Right hindlimb (tissue), 1 donor: ENCODE results near the gene NME3.

ENCODE experiments used
- DNase-seq: peaks from one replicate; pipeline ENCODE4 v3.0.0-alpha.2; 2018

The NME3 gene

GRCh38 chr16:1779741-1780676 lies 8.7 kb upstream of the NME3 start:
- DNase-seq, result peak; percentile 20

GRCh38 chr16:1779234-1779701 lies 7.9 kb upstream of the NME3 start:
- peak; percentile 27 for DNase-seq

DNA sequence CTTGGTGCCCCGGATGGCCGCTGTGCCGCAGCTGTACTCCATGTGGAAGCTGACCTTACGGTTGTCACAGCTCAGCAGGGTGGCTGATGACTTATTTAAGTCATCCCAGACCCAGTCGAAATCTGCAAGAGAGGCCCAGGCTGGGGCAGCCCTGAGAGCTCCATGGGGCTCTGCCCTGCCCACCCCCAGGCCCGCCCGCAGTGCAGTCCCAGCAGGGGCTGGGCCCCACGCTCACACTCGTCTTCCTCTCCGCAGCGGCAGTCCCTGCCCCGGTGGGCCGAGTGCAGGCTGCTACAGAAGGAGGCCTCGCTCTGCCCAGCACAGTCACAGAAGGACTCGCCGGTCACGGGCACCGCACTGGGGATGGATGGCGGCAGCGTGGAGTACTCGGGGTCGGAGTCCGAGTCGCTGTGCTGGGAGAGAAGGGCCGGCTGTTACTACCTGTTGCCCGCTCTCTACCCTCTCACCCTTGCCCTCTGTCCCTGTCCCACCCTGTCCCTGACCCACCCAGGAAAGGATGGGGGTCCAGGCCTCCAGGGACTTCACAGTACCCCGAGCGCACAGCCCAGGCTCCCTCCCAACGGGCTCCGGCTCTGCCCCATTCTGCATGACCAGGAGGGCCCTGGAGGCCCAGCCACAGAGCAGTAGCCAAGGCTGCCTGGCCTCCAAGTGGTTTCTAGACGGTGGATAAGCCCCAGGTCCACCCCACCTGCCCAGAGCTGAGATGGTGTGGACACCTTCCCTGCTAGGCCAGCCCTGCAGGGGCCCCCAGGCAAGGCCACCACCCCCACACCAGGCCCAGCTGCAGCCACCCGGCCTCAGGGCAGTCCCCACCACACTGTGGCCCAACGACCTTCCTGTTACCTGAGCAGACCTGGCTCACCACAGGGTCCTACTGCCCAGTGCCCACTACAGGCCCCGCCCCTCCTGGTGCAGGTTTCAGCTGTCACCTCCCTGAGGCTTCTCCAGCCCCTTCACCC lies 7.1 kb upstream of the NME3 start:
- peak; percentile 17 for DNase-seq

DNA sequence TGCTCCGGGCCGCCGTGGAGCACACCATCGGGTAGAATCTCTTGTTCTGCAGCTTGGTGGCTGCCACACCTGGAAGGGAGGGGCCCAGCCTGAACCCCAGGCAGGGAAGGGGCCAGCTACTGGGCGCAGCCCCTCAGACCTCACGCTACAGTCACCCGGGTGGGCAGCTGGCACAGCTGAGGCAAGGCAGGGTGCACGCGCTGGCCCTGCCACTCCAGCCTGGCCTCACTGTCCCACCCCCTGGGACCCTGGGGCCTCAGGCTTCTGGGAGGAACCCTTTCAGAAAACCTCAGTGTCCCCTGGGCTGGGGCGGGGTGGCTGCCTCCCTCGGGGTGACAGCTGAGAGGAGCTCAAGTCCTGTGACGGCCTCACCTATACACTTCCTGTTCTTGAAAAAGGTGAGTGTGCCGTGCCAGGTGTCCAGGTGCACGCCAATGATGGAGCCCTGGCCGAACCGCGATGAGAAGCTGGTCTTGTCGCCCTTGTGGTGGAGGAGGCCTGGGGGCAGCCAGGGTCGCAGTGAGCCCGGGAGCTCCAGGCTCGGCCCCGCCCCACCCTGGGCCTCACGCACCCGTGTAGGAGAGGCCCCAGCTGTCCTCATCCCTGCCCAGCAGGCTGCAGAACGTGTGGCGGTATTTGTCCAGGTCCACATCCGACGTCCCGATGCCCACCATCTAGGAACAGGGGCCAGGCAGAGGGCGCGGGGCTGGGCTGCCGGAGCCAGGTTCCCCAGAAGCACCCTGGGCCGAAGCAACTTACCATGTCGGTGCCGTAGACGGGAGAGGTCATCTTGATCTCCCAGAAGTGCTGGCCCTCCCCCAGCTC lies 6.2 kb upstream of the NME3 start:
- peak; percentile 31 for DNase-seq

DNA sequence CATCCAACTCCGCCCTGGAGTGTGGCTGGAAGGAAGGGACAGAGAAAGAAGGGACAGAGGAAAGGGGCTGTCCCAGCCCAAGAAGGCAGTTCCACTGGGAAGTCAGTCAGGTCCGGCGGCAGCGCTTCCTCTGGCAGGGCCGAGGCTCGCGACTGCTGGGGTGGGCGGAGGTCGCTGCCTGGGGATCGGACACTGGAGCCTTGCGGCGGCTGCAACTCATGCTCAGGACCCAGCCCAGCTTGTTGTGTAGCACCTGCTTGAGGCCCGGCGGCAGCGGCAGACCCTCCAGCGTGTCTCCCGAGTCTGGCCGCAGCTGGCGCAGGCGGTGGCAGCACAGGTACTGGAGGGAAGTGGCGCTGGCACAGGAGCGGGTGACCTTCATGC lies 5.6 kb upstream of the NME3 start:
- DNase-seq, result peak; percentile 21

DNA sequence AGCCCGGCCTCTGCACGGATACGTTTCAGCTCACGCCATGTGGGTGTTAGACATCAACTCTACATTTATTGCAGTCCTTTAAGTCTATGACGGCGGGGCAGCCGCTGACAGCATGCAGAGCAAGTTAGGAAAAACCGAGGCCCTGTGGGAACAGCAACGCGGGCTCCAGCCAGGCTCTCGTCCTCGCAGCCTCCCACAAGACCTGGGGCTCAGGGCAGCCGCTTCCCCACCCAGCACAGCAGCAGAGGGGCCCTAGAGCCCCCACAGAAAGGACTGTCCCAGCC lies 5.3 kb upstream of the NME3 start:
- DNase-seq, result no peak

- peak; percentile 24 for DNase-seq
Measured at GRCh38 chr16:1775846-1776671, 4.7 kb upstream of the NME3 start.

DNA sequence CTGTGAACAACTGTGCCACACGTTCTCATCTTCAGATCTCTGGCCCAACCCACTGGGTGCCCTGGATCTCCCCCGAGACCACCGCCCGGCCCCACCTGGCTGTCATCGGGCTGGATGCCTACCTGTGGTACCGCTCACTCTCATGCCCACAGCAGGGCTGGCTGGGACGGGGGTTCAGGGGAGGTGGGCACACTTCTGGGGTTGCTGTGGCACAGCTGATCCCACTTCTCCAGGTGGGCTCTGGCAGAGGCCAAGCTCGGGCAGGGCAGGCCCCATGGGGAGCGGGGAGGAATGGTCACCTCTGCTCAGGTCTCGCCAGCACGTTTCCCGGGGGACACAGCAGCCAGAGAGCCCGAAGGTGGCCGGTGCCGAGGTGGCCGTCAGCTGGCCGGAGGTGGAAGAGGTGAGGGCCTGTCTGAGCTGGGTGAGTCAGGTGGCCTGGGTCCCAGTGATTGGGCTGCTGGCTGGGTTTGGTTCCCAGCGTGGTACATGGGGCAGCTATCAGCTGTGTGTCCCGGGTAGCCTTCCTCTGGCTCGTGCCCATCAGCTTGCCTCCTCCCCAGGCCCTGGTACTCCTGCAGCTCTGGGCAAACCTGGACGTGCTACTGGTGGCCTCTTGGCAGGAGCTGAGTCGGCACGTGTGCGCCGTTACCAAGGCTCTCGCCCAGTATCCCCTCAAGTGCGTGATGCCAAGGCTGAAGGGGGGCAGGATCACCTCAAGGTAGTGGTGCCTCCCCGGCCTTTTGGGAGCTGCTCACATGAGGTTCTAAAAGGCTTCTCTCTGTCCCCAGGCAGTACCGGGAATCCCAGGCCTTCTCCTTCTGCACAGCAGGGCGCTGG lies 3.9 kb upstream of the NME3 start:
- peak; percentile 24 for DNase-seq

DNA sequence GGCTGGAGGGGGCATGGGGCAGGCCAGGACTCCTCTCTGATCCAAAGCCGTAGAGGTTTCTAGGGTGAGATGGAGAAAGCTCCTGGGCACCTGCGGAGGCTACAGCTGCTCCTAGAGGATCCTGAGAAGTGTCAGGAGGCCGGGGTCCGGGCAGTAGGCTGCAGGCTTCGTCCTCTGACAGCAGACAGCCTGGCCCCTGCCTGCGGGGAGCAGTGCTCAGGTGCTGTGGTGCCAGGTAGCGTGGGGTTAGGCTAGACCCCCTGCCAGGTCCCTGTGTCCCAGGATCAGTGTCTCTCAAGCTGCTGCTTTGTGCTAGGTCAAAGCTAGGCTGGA lies 3.1 kb upstream of the NME3 start:
- DNase-seq, result no peak

- DNase-seq, result peak; percentile 31
Measured at GRCh38 chr16:1773703-1774447, 2.5 kb upstream of the NME3 start.

GRCh38 chr16:1772908-1773702 lies 1.8 kb upstream of the NME3 start, which contains the start of gene MRPS34:
TSS of gene MRPS34 (minus strand) at chr16:1773134. CDS start at chr16:1773119, 15 bp downstream.
- DNase-seq, result peak; percentile 88

- peak; percentile 30 for DNase-seq
Measured at GRCh38 chr16:1772362-1772907, 1.1 kb upstream of the NME3 start, which contains the start of gene EME2. TSS of gene EME2 (plus strand) at chr16:1772810. CDS start at chr16:1773228, 418 bp downstream.

- no peak for DNase-seq
Measured at GRCh38 chr16:1771864-1772361, 570 bp upstream of the NME3 start.

DNA sequence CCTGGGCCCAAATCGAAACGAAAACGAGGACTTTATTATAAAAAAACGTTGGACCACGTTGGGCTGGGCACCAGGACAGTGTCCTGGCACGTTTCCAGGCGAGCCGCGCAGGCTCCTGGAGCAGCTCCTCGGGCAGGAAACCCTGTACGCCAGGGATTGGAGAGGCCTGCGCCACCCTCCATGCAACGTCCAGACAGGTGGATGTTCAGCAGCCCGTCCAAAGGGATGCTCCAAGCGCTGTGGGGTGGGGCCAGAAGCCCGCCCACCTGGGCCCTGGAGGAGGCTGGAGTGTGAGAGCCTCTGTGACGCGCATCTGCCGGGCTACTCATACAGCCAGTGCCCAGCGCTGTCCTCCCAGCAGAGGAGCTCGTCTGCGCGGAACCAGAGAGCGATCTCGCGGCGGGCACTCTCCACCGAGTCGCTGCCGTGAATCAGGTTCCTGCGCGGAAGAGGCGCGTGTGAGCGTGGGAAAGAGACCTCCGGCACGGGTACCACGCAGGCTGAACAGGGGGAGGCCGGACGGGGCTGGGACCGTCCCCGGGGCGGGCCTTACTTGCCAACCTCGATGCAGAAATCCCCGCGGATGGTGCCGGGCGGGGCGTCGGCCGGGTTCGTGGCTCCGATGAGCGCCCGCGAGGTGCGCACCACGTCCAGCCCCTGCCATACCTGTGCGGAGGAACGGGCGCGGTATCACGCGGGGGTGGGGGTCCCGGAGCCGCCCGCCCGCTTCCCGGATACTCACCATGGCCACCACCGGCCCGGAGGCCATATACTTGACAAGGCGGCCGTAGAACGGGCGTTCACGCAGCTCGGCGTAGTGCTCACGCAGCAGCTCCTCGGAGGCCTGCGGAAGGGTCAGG lies 785 bp downstream of the NME3 start:
- no peak for DNase-seq

- peak; percentile 30 for DNase-seq
Measured at GRCh38 chr16:1769402-1770300, 1.7 kb downstream of the NME3 start.

GRCh38 chr16:1768767-1769401 lies 2.5 kb downstream of the NME3 start:
- peak; percentile 34 for DNase-seq
